NCI-H2171 treated with DMSO at 0.1 percent for 48 hours (cell line): Measurements from ENCODE around the gene MAPT.

Experiments
- DNase-seq: peaks from one replicate; lab custom pipeline; 2025; lab: John Stamatoyannopoulos, UW

Gene MAPT

DNA sequence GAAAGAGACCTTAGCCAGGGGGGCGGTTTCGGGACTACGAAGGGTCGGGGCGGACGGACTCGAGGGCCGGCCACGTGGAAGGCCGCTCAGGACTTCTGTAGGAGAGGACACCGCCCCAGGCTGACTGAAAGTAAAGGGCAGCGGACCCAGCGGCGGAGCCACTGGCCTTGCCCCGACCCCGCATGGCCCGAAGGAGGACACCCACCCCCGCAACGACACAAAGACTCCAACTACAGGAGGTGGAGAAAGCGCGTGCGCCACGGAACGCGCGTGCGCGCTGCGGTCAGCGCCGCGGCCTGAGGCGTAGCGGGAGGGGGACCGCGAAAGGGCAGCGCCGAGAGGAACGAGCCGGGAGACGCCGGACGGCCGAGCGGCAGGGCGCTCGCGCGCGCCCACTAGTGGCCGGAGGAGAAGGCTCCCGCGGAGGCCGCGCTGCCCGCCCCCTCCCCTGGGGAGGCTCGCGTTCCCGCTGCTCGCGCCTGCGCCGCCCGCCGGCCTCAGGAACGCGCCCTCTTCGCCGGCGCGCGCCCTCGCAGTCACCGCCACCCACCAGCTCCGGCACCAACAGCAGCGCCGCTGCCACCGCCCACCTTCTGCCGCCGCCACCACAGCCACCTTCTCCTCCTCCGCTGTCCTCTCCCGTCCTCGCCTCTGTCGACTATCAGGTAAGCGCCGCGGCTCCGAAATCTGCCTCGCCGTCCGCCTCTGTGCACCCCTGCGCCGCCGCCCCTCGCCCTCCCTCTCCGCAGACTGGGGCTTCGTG lies at the start of gene MAPT:
MAPT (plus strand) TSS at position 533 of the 763 bp plus-strand sequence. CDS start 67,784 bp downstream, outside the sequence.
- peak; percentile 91 for DNase-seq

DNA sequence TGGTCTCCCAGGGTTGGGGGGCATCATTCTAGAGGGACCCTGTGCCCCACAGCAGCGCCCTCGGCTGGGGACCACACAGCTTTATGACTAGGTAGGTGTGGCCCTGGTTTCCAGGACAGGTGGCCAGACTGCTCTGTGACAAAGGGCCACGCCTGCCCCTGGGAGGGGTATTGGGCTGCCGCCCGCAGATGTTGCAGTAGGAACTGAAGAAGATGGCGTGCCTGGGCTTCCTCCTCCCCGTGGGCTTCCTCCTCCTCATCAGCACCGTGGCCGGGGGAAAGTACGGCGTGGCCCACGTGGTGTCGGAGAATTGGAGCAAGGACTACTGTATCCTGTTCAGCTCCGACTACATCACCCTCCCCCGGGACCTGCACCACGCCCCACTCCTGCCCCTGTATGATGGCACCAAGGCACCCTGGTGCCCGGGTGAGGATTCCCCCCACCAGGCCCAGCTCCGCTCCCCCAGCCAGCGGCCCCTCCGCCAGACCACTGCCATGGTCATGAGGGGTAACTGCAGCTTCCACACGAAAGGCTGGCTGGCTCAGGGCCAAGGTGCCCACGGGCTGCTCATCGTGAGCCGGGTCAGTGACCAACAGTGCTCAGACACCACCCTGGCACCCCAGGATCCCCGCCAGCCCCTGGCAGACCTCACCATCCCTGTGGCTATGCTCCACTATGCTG lies 49.5 kb upstream of the MAPT start, which contains the start of gene SPPL2C:
SPPL2C (plus strand) TSS at position 187 of the 681 bp plus-strand sequence; CDS start at position 213, 26 bp downstream.
- no peak for DNase-seq

DNA sequence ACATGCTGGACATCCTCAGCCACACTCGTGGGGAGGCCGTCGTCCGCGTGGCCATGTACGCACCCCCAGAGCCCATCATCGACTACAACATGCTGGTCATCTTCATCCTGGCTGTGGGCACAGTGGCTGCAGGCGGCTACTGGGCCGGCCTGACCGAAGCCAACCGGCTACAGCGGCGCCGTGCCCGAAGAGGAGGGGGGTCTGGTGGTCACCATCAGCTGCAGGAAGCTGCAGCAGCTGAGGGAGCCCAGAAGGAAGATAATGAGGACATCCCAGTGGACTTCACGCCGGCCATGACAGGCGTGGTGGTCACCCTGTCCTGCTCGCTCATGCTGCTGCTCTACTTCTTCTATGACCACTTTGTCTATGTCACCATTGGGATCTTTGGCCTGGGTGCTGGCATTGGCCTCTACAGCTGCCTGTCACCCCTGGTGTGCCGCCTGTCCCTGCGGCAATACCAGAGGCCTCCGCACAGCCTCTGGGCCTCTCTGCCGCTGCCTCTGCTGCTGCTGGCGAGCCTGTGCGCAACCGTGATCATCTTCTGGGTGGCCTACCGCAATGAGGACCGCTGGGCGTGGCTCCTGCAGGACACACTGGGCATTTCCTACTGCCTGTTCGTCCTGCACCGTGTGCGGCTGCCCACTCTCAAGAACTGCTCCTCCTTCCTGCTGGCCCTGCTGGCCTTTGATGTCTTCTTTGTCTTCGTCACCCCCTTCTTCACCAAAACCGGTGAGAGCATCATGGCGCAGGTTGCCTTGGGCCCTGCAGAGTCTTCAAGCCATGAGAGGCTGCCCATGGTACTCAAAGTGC lies 48.8 kb upstream of the MAPT start:
- no peak for DNase-seq

DNA sequence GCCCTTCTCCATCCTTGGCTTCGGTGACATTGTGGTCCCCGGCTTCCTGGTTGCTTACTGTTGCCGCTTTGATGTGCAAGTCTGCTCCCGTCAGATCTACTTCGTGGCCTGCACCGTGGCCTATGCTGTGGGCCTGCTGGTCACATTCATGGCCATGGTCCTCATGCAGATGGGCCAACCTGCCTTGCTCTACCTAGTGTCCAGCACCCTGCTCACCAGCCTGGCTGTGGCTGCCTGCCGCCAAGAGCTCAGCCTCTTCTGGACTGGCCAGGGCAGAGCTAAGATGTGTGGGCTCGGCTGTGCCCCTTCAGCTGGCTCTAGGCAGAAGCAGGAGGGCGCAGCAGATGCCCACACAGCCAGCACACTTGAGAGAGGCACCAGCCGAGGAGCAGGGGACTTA lies 48.1 kb upstream of the MAPT start:
- no peak for DNase-seq

DNA sequence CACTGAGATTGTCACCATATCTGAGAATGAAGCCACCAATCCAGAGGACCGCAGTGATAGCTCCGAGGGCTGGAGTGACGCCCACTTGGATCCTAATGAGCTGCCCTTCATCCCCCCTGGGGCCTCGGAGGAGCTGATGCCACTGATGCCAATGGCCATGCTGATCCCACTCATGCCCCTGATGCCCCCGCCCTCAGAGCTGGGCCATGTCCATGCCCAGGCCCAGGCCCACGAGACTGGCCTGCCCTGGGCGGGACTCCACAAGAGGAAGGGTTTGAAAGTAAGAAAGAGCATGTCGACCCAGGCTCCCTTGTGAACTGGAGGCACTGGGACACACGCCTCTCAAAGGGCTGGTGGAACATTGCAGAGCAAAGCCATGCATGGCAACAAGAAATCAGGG lies 47.7 kb upstream of the MAPT start:
- no peak for DNase-seq

DNA sequence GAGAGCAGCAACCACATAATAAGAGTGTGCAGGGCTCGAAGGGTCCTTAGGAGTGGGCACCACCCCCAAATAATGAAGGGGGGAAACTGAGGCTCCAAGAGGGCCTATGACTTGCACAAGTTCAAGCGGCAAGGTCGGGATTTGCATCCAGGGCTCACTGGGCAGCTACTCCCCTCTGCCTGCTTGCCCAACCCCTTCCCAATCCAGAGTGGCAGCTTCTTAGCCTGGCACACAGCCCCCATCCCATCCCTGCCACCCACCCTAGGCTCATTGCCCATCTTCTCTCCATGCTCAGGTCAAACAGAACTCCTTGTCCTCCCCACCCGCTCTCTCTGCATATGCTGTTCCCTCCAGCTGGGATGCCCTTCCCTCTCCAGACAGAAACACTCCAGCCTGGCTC lies 47.3 kb upstream of the MAPT start:
- DNase-seq, result no peak

DNA sequence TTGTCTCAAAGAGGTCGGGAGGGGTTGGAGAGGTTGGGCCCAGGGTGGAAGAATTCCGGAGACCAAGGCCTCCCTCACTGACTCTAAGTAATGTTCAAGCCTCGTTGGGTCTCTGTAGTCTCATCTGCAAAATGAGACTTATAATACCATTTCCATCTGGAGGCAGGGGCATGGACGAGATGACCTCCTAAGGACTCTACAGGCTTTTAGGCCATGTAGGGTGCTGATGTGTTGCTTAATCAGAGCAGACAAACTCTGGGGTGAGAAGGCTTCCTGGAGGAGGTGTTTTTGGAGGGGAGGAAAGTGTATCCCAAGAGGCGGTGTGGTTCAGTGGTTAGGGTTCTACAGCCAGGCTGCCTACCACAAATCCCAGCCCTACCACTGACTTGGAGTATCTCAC lies 46.6 kb upstream of the MAPT start:
- no peak for DNase-seq

DNA sequence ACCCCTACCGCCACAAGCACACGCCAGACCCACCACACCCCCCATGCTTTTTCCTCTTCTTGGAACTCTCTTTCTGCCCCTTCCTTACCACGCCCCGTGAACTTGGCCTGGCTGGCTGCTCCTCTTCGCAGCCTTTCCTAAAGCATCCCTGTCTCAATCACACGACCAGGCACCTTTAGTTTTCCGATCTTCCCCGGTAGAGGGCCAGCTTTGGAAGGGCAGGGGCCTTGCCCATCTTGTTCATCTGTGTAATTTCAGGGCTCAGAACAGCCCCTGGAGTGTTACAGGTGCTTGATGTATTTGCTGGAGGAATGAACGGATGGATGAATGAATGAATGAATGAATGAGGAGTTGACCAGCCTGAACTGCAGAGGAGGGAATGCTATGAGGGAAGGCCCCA lies 45.9 kb upstream of the MAPT start:
- no peak for DNase-seq

DNA sequence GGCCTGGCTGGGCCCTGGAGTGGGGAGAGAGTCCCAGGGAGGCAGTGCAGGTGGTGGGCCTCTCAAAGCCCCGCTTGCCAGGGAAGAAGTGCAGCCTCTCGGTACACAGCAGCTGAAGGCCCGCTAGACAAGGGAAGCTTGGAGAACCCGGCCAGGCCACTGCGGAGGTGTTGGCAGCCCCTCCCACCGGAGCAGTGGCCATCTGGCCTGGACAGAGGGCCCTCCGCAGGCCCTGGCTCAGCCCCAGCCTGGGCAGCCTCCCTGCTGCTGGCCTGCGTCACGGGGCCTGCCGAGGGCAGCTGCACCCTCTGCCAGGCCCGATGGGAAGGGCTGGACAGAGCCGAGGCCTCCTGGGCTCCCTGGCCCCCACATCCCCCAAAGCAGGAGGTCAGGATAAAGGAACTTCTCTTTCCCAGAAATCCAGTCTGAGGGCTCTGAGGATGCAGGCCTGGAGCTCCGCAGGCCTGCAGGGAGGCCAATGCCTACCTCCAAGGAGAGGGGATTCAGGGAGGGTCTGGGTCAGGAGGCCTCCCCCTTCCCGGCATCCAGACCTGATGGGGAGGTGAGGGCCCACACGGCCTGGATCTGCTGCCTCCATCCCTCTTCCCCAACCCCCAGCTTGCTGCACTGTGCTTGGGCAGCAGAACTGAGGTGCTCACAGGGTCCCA lies 45.4 kb upstream of the MAPT start:
- no peak for DNase-seq

DNA sequence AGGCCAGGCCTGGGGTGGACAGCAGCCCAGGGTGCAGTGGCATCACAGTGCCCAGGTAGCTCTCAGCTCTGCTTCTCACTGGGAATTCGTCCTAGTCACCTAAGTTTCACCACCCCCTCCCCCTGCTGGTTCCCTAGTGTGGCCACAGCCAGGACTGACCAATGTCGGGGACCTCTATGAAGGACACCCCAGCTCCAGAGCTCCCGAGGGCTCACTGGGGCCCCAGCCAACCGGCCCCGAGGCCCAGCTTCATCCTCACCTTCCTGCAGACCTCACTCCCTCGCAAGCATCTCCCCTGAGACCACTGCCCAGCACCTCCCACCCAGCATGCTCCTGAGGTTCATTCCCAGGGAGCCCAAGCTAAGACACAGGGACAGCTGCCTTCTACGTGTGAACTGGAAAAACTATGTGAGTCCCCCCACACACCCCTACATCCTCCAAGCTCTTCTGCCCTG lies 44.8 kb upstream of the MAPT start:
- DNase-seq, result no peak

DNA sequence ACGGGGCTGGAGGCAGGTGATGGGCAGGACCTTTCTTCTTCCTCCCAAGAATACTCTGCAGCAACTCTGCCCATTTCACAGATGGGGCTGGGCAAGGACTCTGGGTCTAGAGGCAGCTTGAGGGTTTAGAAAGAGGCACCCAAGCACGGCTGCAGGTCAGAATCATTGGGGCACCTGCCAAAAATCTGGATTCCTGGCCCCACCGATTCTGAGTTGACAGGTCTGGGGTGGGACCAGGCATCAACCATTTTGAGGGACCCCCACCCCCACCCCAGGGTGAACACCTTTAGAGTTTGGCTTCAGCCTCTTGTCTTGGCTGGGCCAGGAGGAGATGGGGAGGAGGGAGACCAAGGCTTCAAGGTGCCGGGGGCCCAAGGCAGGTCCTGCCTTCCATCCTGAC lies 44.3 kb upstream of the MAPT start:
- DNase-seq, result no peak

DNA sequence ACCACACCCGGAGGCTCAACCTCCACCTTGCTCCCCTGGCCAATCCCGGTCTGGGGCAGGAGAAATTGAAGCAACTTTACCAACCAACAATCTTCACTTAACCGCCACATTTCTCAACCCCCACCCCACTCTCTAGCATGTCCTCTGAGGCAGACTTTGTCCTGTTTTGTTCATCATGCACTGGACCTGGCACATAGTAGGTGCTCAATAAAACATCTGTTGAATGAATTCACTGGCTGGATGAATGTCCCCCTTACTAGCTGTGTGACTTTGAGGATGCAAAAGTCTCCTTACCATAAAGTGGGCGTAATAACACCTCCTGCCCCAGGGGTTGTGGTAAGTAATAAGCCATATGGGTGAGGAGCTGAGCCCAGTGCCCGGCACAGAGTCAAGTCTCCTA lies 43.9 kb upstream of the MAPT start:
- no peak for DNase-seq

DNA sequence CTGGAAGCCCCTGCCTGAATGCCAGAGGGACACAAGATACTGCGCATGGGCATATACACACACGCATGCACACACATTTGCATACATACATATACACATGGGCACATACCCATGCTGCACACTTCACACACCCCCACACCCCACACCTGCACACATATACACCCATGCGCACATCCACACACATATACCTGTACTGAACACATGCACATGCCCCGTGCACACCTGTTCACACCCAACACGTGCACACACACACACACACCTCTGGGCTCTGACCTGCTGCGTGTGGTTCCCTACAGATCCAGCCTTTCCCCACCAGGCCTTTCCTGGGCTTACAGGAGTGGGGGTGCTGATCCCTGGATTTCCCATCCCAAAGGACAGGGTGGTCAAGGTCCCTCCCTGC lies 43.3 kb upstream of the MAPT start:
- DNase-seq, result no peak

DNA sequence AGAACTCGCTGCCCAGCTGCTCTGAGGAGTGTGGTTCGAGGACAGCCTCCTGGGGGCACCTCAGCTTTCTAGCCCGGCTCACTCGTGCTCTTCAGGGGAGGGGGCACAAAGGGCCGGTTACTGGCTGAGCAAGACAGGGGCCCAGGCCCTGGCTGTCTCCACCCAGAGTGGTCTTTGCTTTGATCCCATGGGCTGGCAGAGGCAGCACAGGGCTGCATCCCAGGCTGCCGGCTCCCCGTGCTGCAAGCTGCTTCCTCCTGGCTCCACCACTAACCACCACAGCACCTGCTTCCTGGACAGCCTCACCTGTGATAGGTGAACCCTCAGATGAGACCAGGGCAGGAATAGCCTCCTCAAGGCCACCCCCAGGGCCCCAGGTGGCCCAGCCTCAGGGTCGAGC lies 42.9 kb upstream of the MAPT start:
- no peak for DNase-seq

DNA sequence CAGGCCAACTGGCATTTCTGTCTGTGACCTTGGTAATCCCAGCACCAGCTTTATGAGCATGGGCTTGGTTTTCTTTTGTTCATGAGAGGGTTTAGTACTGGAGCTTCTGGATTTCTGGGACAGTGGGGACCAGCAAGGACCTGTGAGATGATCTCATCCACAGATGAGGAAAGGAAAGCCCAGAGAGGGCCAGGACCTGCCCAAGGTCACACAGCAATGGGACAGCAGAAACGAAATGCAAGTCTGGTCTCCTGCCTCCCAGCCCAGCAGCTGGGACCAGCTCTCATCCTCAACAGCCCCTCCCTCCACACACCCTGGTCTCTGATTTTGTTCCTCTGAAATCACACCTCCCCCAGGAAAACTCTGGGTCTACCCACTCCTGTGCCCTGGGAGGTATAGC lies 42.5 kb upstream of the MAPT start:
- no peak for DNase-seq

DNA sequence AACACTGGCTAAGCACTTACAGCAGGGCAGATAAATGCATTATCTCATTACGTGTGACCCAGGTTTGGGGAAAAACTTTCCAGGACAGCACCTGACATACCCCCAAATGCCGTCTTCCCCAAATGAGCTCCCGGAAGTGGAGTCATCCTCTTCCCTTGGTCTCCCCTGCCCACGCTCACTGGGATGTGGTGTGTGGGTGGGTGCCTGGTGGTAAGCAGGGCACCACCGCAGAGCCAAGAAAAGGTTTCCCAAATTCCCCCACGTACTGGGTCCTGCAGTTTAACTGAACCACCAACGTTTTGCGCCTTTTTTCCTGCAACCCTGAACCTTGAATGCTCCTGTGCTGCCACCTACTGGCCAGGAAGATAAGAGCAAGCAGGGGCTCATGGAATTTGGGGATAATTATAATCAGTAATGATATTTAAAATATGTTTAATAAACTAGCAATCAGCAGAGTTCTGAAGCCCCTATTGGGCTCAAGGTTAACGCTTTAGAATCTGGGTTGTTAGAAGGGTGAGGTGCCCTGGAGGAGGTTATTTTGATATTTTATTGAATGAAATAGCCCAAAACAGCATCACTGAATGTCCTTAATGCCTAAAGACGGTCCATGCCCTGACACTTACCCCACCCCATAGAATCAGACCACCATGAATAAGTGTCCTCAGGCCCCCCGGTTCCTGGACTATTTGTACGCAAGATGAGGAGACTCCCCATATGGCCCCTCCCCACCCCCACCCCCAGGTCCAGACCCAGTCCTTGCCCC lies 41.6 kb upstream of the MAPT start:
- peak; percentile 73 for DNase-seq

DNA sequence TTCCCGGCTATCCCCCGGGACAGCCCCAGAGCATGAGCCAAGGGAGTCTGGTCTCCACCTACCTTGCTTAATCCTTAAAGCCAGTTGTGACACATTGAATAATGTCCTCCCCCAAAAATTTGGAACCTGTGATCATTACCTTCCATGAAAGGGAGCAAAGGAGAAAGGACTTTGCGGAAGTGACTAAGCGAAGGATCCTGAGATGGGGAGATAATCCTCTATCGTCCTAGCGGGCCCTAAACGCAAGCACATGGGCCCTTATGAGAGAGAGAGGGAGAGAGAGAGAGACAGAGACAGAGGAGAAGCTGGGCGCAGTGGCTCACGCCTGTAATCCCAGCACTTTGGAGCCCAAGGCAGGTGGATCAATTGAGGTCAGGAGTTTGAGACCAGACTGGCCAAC lies 40.1 kb upstream of the MAPT start:
- no peak for DNase-seq

DNA sequence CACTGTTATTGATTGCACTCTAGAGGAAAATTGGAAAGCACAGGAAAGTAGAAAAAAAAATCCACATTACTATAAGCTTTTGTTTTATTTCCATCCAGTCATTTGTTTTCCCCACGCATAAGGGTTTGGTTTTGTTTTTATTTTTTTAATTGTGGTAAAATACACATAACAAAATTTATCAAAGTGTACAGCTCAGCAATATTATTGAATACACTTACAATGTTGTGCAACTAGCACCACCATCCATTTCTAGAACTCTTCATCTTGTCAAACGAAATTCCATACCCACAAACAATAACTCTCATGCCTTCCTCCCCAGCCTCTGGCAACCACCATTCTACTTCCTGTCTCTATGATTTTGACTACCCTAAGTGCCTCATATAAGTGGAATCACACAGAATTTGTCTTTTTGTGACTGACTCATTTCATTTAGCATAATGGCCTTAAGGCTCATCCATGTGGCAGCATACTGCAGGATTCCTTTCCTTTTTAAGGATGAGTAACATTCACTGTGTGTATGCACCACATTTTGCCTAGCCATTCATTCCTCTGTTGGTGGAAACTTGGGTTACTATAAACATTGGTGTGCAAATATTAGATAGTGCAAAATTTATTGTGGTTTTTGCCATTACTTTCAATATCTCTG lies 38.5 kb upstream of the MAPT start:
- DNase-seq, result no peak

DNA sequence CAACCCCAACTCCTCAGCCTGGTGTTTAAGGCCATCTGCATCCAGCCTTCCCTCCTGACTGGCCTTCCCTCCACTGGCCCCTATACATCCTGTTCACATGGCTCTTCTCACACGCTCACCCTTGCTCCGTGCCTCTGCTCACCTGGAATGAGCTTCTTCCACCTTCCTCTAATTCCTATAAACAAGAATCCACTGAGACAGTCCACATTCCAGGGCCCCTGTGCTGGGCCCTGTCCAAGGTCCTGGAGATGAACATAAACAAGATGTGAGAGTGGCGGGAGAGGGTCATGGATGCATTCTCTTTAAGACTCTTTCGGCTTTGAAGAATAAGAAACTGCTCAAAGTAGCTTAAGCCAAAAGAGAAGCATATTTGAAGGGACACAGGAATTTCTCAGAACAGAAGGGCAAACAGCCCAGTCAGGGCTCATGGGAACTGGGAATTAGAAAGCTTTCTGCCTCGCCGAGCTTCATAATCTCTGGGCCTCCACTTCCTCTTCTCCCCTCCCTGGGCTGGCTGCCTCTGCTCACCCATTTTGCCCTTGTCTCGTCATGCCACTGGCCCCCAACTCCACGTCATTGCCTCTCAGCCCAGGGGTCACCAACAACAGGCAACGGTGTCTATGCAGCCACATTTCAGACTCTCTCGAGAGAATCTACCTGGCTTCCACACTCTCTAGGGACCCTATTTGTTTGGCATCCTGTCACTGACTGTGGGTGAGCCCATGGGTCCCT lies 36.2 kb upstream of the MAPT start:
- DNase-seq, result no peak

DNA sequence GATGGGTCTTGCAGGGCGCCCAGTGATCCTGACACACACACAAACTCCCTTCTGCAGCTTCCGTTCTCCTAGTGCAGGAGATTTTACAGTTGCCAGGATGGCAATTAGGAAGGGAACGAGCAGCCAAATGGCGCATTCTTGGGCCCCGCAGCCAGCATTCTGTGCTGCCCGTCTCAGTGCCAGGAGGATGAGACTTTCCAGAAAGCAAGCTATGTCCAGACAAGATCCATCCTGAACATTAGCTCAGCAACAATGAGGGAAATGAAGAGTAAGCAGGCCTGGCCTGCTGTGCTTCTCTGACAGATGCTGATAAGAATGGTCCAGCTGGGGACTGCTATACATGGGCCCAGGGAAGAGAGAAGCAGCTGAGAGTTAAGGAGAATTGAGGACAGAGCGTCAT lies 33.2 kb upstream of the MAPT start:
- DNase-seq, result no peak
